Immature natural killer cell (primary cell): Measurements from ENCODE around the gene TSNAXIP1. TPM values are rescaled to one million over a fixed set of nuclear protein-coding genes. Genes with fewer than 3 reads are reported as not detected.
"Not testable (repeated sequence)": the region's sequence is repeated elsewhere in the genome, so short reads cannot be mapped to it uniquely, and the experiment has no call there.

ENCODE experiments used
- DNase-seq, 3 donors: peaks; one replicate each; pipeline ENCODE4 v3.0.0; 2022; ENCODE audit warnings: mixed read lengths in 1 of 3
- H3K27ac Mint-ChIP-seq, 6 donors: one replicate each; pipeline ENCODE4 v1.8.0; 2020; ENCODE audit warnings: mixed read lengths in 6 of 6, mild to moderate bottlenecking in 5 of 6, inconsistent platforms in 4 of 6, moderate library complexity in 3 of 6
- H3K27me3 Mint-ChIP-seq, 3 donors: one replicate each; pipeline ENCODE4 v1.8.0; 2020 to 2021; ENCODE audit warnings: low read depth in 3 of 3, mild to moderate bottlenecking in 3 of 3, mixed read lengths in 3 of 3, moderate library complexity in 3 of 3, inconsistent platforms in 1 of 3
- H3K36me3 Mint-ChIP-seq, 3 donors: one replicate each; pipeline ENCODE4 v1.8.0; 2020; ENCODE audit warnings: mixed read lengths in 3 of 3, inconsistent platforms in 2 of 3, mild to moderate bottlenecking in 2 of 3
- H3K4me1 Mint-ChIP-seq, 2 donors: one replicate each; pipeline ENCODE4 v1.8.0; 2020; ENCODE audit warnings: inconsistent platforms in 2 of 2, mild to moderate bottlenecking in 2 of 2, mixed read lengths in 2 of 2, moderate library complexity in 1 of 2
- H3K4me3 Mint-ChIP-seq, 5 donors: one replicate each; pipeline ENCODE4 v1.8.0; 2020; ENCODE audit warnings: mild to moderate bottlenecking in 5 of 5, mixed read lengths in 5 of 5, inconsistent platforms in 3 of 5, moderate library complexity in 3 of 5
- H3K9me3 Mint-ChIP-seq, 6 donors: one replicate each; pipeline ENCODE4 v1.8.0; 2020; ENCODE audit warnings: mild to moderate bottlenecking in 6 of 6, mixed read lengths in 6 of 6, inconsistent platforms in 4 of 6, moderate library complexity in 3 of 6
- polyA plus RNA-seq, 3 donors: library from polyadenylated mRNA; unstranded; fragments of 300-500 nt; fragmentation: Illumina TruSeq; gene quantifications; one replicate each; pipeline ENCODE4 v1.2.3, GENCODE V29; 2021

Gene TSNAXIP1
- polyA plus RNA-seq, 3 donors from 2014 or later: not detected

GRCh38 chr16:67833030-67833414 lies 26.3 kb downstream of the TSNAXIP1 start:
- H3K27ac Mint-ChIP-seq: peak overlapping the region; percentile 27 to 83 (median 65)

GRCh38 chr16:67833415-67834241 lies 26.9 kb downstream of the TSNAXIP1 start:
- Mint-ChIP-seq H3K36me3 (peaks cover 0 to 4% (median 1%) of the 10 kb centered on the region in 3 donors), H3K4me1 (peaks cover 17 to 18% of the 10 kb centered on the region in 2 donors), H3K4me3 (peak overlapping the region; percentile 83 to 94 (median 89)), H3K27ac (peak overlapping the region; percentile 37 to 87 (median 75)), H3K27me3 (peaks cover 0 to 2% (median 2%) of the 10 kb centered on the region in 3 donors), H3K9me3 (no peaks in the 10 kb centered on the region)
- DNase-seq: peak; percentile 91 to 93 (median 91)

More at GRCh38 chr16:67833030-67833414, 26.3 kb downstream of the TSNAXIP1 start:
- H3K4me1 Mint-ChIP-seq: peaks cover 17 to 18% of the 10 kb centered on the region in 2 donors
- no peak for DNase-seq
- H3K9me3 Mint-ChIP-seq: no peaks in the 10 kb centered on the region
- H3K27me3 Mint-ChIP-seq: peaks cover 0 to 2% (median 2%) of the 10 kb centered on the region in 3 donors
- H3K36me3 Mint-ChIP-seq: peaks cover 0 to 4% (median 3%) of the 10 kb centered on the region in 3 donors
- peak overlapping the region; percentile 83 to 94 (median 89) for H3K4me3 Mint-ChIP-seq

DNA sequence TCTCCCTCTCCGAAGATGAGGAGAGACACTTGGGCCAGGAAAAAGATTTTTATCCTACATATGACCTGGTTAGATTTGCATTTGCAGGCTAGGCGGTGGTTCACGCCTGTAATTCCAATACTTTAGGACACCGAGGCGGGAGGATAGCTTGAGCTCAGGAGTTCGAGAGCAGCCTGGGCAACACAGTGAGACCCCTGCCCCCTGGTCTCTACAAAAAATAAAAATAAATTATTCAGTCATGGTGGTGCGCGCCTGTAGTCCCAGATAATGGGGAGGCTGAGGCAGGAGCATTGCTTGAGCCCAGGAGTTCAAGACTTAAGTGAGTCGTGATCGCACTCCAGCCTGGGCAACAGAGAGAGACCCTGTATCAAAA lies 27.5 kb downstream of the TSNAXIP1 start:
- Mint-ChIP-seq H3K9me3 (no peaks in the 10 kb centered on the region), H3K36me3 (no peaks in the 10 kb centered on the region), H3K27ac (peak overlapping the region in 5 of 6 donors; percentile 37 to 87 (median 73)), H3K27me3 (peaks cover 0 to 2% (median 2%) of the 10 kb centered on the region in 3 donors), H3K4me3 (peak overlapping the region; percentile 83 to 94 (median 89)), H3K4me1 (peaks cover 17 to 18% of the 10 kb centered on the region in 2 donors)
- DNase-seq: no peak

GRCh38 chr16:67837190-67837589 lies 30.5 kb downstream of the TSNAXIP1 start:
- not testable (repeated sequence) for DNase-seq, H3K4me3 Mint-ChIP-seq, H3K27me3 Mint-ChIP-seq, H3K36me3 Mint-ChIP-seq, H3K9me3 Mint-ChIP-seq, H3K27ac Mint-ChIP-seq
- peaks cover 25 to 26% of the 10 kb centered on the region in 2 donors for H3K4me1 Mint-ChIP-seq

DNA sequence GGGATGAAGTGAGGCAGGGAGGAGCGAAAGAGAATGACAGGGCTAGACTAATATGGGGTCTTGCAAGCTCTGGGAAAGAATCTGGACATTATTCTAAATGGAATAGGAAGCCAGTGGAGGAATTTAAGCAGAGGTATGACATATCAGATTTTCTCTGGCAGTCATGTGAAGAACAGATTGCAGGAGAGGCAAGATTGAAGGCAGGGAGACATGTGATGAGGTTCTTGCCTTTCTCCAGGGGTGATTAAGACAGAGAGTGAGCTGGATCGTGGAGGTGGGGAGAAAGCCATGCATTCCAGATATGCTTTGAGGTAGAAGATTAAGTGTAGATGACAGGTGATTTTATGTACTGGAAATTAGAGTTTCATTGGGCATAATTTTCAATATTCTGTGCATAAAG lies 31.1 kb downstream of the TSNAXIP1 start:
- Mint-ChIP-seq H3K27ac (peak overlapping the region in 1 of 6 donors; percentile 18), H3K9me3 (no peaks in the 10 kb centered on the region), H3K4me3 (peak overlapping the region in 1 of 5 donors; percentile 1), H3K4me1 (peaks cover 22 to 24% of the 10 kb centered on the region in 2 donors), H3K36me3 (no peaks in the 10 kb centered on the region), H3K27me3 (peaks cover 0 to 6% (median 2%) of the 10 kb centered on the region in 3 donors)
- no peak for DNase-seq

DNA sequence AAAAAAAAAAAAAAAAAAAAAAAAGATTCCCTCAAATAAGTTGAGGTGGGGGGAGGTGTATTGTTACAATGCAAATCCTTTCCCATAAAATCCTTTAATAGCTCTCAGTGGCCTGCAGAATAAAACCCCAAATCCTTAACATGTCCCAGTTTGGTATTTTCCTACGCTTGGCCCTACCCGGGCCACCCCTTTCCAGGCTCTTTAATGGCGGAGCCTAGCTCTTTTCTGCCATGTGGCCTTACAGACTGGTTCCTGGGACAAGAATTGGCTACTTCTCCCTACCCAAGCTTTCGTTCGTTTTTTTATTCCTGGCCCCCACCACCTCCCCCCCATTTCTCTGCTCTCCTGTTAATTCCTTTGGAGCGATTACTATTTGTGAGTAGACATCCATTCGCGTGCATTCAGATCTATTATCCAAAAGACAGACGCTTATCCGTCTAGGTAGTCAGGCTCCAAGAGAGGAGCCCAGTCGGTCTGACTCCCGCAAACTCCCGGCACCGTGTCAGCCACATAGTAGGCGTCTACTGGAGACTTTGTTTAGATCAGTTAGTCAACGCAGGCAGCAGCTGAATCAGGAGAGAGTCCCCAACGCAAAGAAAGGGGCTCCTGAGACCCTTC lies 34.6 kb downstream of the TSNAXIP1 start:
- Mint-ChIP-seq H3K9me3 (no peaks in the 10 kb centered on the region), H3K36me3 (peaks cover 0 to 3% (median 0%) of the 10 kb centered on the region in 3 donors), H3K4me3 (peak overlapping the region; percentile 93 to 97 (median 94)), H3K27me3 (peaks cover 0 to 15% (median 2%) of the 10 kb centered on the region in 3 donors), H3K27ac (peak overlapping the region; percentile 11 to 97 (median 95)), H3K4me1 (peaks cover 40 to 45% of the 10 kb centered on the region in 2 donors)
- DNase-seq: no peak

DNA sequence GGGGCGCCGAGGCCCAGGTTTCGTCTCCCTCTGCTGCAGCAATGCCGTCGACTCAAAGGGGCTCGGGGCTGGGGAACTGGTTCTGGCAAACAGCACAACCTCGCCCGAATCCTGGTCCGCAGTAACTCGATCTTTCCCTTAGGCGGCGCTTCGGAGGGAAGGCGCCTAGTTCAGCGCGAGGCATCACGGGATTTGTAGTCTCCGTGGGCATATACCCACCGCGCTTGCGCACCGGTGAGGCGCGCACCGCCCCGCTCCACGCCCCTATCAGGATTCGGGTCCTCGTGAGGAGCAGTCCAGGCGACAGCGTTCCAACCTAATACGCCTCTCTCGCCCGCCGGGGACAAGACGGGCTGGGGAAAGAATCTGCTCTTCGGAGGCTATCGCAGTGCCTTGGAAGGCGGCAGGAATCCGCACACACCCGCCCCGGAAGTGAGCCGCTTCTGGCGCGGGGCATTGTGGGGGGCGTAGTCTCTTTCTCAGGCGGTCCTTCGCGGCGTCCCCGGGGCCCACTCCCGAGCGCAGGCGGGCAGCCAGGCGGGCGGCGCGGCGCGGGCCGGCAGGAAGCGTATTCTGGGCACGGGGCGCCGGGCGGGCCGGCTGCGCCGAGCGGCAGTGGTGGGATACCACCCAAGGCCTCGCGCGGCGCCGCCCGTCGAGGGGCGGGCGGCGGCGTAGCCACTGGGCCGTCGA lies 35.3 kb downstream of the TSNAXIP1 start, which contains the start of gene THAP11:
Gene THAP11 (plus strand): TSS at position 505 of the 693 bp plus-strand sequence. CDS start 235 bp downstream, outside the sequence.
- Mint-ChIP-seq H3K27me3 (peaks cover 2 to 15% (median 2%) of the 10 kb centered on the region in 3 donors), H3K4me1 (peaks cover 40 to 46% of the 10 kb centered on the region in 2 donors), H3K4me3 (peak within 1 kb of the TSS; percentile 94 to 97 (median 95)), H3K36me3 (peaks cover 0 to 3% (median 0%) of the 10 kb centered on the region in 3 donors), H3K9me3 (no peaks in the 10 kb centered on the region), H3K27ac (peak within 1 kb of the TSS; percentile 89 to 97 (median 96))
- DNase-seq: peak; percentile 93 to 95 (median 95)

GRCh38 chr16:67842509-67843342 lies 36.0 kb downstream of the TSNAXIP1 start:
- Mint-ChIP-seq H3K4me3 (peak overlapping the region; percentile 88 to 96 (median 93)), H3K36me3 (peaks cover 0 to 3% (median 0%) of the 10 kb centered on the region in 3 donors), H3K27me3 (peaks cover 2 to 15% (median 3%) of the 10 kb centered on the region in 3 donors), H3K4me1 (peaks cover 44 to 49% of the 10 kb centered on the region in 2 donors), H3K27ac (peak overlapping the region; percentile 89 to 96 (median 94)), H3K9me3 (no peaks in the 10 kb centered on the region)
- DNase-seq: peak; percentile 72 to 76 (median 74)

GRCh38 chr16:67843343-67843765 lies 36.7 kb downstream of the TSNAXIP1 start:
- Mint-ChIP-seq H3K4me3 (peak overlapping the region; percentile 88 to 96 (median 93)), H3K27me3 (peaks cover 2 to 16% (median 3%) of the 10 kb centered on the region in 3 donors), H3K36me3 (peaks cover 0 to 3% (median 0%) of the 10 kb centered on the region in 3 donors), H3K27ac (peak overlapping the region; percentile 89 to 96 (median 94)), H3K9me3 (no peaks in the 10 kb centered on the region), H3K4me1 (peaks cover 49 to 53% of the 10 kb centered on the region in 2 donors)
- no peak for DNase-seq

GRCh38 chr16:67844497-67844896 lies 37.8 kb downstream of the TSNAXIP1 start:
- Mint-ChIP-seq H3K4me1 (peaks cover 53 to 58% of the 10 kb centered on the region in 2 donors), H3K27ac (peak overlapping the region in 5 of 6 donors; percentile 59 to 94 (median 71)), H3K27me3 (peaks cover 2 to 16% (median 3%) of the 10 kb centered on the region in 3 donors), H3K4me3 (peak overlapping the region; percentile 7 to 96 (median 24)), H3K36me3 (peaks cover 0 to 3% (median 0%) of the 10 kb centered on the region in 3 donors), H3K9me3 (no peaks in the 10 kb centered on the region)
- no peak for DNase-seq

- no peak for DNase-seq
- peaks cover 2 to 16% (median 3%) of the 10 kb centered on the region in 3 donors for H3K27me3 Mint-ChIP-seq
- H3K27ac Mint-ChIP-seq: peak overlapping the region; percentile 83 to 93 (median 92)
- peaks cover 55 to 58% of the 10 kb centered on the region in 2 donors for H3K4me1 Mint-ChIP-seq
- peaks cover 0 to 3% (median 0%) of the 10 kb centered on the region in 3 donors for H3K36me3 Mint-ChIP-seq
- H3K4me3 Mint-ChIP-seq: peak overlapping the region; percentile 85 to 88 (median 85)
- no peaks in the 10 kb centered on the region for H3K9me3 Mint-ChIP-seq
Measured at GRCh38 chr16:67845291-67846062, 38.8 kb downstream of the TSNAXIP1 start.

DNA sequence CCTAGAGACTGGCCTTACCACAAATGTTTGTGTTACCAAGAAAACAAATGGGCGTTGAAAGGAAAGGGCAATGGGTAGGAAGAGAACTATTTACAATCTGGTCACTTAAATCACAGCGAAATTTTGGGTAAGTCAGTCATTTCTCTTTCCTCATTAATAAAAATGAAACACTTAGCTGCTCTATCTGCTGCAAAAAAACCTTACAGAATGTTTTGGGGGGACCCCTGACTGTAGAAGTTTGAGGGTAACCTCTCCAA lies 39.3 kb downstream of the TSNAXIP1 start:
- peak overlapping the region; percentile 85 to 88 (median 85) for H3K4me3 Mint-ChIP-seq
- H3K4me1 Mint-ChIP-seq: peaks cover 55 to 58% of the 10 kb centered on the region in 2 donors
- no peaks in the 10 kb centered on the region for H3K9me3 Mint-ChIP-seq
- H3K27me3 Mint-ChIP-seq: peaks cover 2 to 16% (median 3%) of the 10 kb centered on the region in 3 donors
- peaks cover 0 to 3% (median 0%) of the 10 kb centered on the region in 3 donors for H3K36me3 Mint-ChIP-seq
- no peak for DNase-seq
- peak overlapping the region; percentile 83 to 93 (median 92) for H3K27ac Mint-ChIP-seq
